Lower lobe of right lung (tissue), 2 donors: ENCODE results near the gene DIP2C. TPM values are rescaled to one million over a fixed set of nuclear protein-coding genes. Genes with fewer than 3 reads are reported as not detected.

ENCODE experiments used
- ATAC-seq, 2 donors: fragments of 200-7000 bp; cut with Tn5 transposase; one replicate each; pipeline ENCODE4 v1.9.1; 2020 to 2022; ENCODE audit warnings: mild to moderate bottlenecking in 2 of 2, moderate library complexity in 2 of 2
- DNase-seq: peaks from one replicate; pipeline ENCODE4 v3.0.0-alpha.2; 2020
- H3K27ac ChIP-seq: fragments of 200-600 bp; one replicate; pipeline ENCODE4 v1.8.0; 2022
- H3K27me3 ChIP-seq: fragments of 200-600 bp; one replicate; pipeline ENCODE4 v1.8.0; 2022; ENCODE audit warnings: low read depth
- H3K36me3 ChIP-seq: fragments of 200-600 bp; one replicate; pipeline ENCODE4 v1.8.0; 2022; ENCODE audit warnings: mild to moderate bottlenecking
- H3K4me1 ChIP-seq: fragments of 200-600 bp; one replicate; pipeline ENCODE4 v1.8.0; 2022
- H3K4me3 ChIP-seq: fragments of 200-600 bp; one replicate; pipeline ENCODE4 v1.8.0; 2022; ENCODE audit warnings: mild to moderate bottlenecking
- H3K9me3 ChIP-seq: fragments of 200-600 bp; one replicate; pipeline ENCODE4 v1.8.0; 2022
- intact Hi-C: fragments of 100-400 bp; cut with DNase I; formaldehyde crosslinking; loops from one replicate; pipeline ENCODE4 v1.11.0; 2022
- total RNA-seq: library from RNA; stranded (reverse); fragmentation: NEBNext Ultra II Directional; extraction: Animal tissue kit (Norgen Biotek cat#: 25700); gene quantifications from one replicate; pipeline ENCODE4 v1.2.1, GENCODE V29; 2021
- TF ChIP-seq, protein P1 (sequence below): fragments of 200-600 bp; IDR thresholded peaks from one replicate; pipeline ENCODE4 v1.8.0; 2022; ENCODE audit warnings: antibody characterized with exemption, mild to moderate bottlenecking
- donor health status: DM: no; HTN: yes; CAD: no; lungs with severe emphysema.

Gene DIP2C
- total RNA-seq, 1 donor from 2014 or later: 15.1 TPM

DNA sequence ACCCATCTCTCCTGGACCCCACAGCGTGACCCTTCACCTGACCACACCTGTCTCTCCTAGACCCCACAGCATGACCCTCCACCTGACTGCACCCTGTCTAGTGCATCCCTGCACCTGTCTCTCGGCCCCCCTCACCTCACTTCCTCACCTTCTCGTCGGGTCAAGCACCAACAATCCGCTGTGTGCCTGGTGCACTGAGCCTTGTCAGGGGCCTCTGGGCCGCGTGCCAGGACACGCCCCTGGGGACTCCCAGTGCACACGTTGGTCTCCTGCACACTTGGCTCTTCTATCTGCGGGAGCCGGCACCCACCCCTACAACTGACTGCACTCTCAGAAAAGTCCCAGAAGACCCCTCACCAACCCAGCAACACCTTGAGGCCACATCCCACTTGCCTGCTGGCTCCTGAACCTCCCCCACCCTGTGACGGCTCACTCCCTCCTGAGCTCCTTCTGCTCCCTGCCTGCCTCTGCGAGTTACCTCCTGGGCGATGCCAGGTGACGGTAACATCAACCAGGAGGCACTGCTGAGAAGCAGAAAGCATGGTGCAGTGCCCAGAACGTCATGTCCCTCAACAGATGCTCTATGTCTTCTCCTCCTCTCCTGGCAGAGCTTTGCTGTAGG lies 147.6 kb downstream of the DIP2C start:
- no peaks in the 10 kb centered on the region for H3K36me3 ChIP-seq
- ATAC-seq (peak in 1 of 2 donors; percentile 46), DNase-seq (no peak)
- H3K9me3 ChIP-seq: no peaks in the 10 kb centered on the region
- TF ChIP-seq, protein P1, sequence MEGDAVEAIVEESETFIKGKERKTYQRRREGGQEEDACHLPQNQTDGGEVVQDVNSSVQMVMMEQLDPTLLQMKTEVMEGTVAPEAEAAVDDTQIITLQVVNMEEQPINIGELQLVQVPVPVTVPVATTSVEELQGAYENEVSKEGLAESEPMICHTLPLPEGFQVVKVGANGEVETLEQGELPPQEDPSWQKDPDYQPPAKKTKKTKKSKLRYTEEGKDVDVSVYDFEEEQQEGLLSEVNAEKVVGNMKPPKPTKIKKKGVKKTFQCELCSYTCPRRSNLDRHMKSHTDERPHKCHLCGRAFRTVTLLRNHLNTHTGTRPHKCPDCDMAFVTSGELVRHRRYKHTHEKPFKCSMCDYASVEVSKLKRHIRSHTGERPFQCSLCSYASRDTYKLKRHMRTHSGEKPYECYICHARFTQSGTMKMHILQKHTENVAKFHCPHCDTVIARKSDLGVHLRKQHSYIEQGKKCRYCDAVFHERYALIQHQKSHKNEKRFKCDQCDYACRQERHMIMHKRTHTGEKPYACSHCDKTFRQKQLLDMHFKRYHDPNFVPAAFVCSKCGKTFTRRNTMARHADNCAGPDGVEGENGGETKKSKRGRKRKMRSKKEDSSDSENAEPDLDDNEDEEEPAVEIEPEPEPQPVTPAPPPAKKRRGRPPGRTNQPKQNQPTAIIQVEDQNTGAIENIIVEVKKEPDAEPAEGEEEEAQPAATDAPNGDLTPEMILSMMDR: no peak
- no peak overlapping the region for H3K4me3 ChIP-seq
- intact Hi-C loops: no loop called here
- no peak overlapping the region for H3K27ac ChIP-seq
- H3K4me1 ChIP-seq: peaks cover 4% of the 10 kb centered on the region
- no peaks in the 10 kb centered on the region for H3K27me3 ChIP-seq

DNA sequence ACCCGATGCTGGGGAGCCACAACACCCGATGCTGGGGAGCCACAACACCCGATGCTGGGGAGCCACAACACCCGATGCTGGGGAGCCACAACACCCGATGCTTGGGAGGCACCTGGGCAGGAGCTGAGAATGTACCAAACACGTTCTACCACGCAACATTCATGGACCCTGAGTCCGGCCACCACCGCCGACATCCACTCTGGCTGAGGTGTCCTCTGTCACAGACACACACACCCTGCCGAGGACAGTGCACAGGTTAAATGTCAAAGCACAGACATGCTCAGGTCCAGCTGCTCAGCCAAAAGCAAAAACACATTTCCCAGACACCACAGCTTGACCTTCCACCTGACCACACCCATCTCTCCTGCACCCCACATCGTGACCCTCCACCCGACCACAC lies 148.4 kb downstream of the DIP2C start:
- ATAC-seq: peak in 1 of 2 donors; percentile 6
- DNase-seq: no peak

DNA sequence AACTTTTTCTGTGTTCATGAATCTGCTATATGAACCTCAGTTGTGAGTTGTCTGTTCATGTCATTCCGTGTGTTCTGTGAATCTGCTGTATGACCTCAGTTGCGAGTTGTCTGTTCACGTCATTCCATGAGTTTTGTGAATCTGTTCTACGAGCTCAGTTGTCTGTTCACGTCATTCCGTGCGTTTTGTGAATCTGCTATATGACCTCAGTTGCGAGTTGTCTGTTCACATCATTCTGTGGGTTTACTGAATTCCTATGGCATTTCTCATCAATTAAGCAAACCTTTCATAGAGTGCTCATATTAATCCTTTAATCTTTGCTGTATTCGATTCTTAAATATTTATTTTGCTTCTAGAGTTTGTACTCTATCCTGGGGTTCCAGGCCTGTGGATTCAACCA lies 150.6 kb downstream of the DIP2C start:
- no peaks in the 10 kb centered on the region for H3K4me1 ChIP-seq
- DNase-seq (no peak), ATAC-seq (no peak)
- H3K4me3 ChIP-seq: no peak overlapping the region
- H3K27ac ChIP-seq: no peak overlapping the region
- intact Hi-C loops: no loop called here
- no peaks in the 10 kb centered on the region for H3K27me3 ChIP-seq
- TF ChIP-seq, protein P1: no peak
- H3K36me3 ChIP-seq: no peaks in the 10 kb centered on the region
- H3K9me3 ChIP-seq: no peaks in the 10 kb centered on the region

More for the DNA sequence above, 148.4 kb downstream of the DIP2C start:
- H3K4me3 ChIP-seq: no peak overlapping the region
- H3K36me3 ChIP-seq: no peaks in the 10 kb centered on the region
- no peaks in the 10 kb centered on the region for H3K27me3 ChIP-seq
- no peaks in the 10 kb centered on the region for H3K4me1 ChIP-seq
- intact Hi-C loops: no loop called here
- no peaks in the 10 kb centered on the region for H3K9me3 ChIP-seq
- TF ChIP-seq, protein P1: no peak
- H3K27ac ChIP-seq: no peak overlapping the region

DNA sequence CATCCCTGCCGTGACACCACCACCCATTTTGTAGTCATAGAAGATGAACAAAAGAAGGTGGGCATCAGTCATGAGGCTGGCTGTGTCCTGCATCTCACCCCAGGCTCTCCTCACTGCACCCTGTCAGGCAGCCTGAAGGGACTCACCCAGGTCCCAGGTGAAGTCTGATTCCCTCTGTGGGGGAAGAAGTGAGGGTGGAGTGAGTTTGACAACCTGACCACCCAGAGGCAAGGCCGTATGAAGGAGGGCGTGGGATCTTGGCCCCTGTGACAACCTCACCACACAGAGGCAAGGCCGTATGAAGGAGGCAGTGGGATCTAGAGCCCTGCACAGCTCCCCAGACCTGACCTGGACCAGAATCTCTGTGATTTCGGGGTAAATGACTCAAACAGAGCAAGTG lies 152.5 kb downstream of the DIP2C start:
- intact Hi-C loops: no loop called here
- no peak for ATAC-seq
- Histone ChIP-seq H3K9me3 (no peaks in the 10 kb centered on the region), H3K36me3 (no peaks in the 10 kb centered on the region), H3K4me1 (no peaks in the 10 kb centered on the region), H3K27me3 (no peaks in the 10 kb centered on the region), H3K4me3 (no peak overlapping the region), H3K27ac (no peak overlapping the region)
- TF ChIP-seq, protein P1: no peak
- DNase-seq: no peak

DNA sequence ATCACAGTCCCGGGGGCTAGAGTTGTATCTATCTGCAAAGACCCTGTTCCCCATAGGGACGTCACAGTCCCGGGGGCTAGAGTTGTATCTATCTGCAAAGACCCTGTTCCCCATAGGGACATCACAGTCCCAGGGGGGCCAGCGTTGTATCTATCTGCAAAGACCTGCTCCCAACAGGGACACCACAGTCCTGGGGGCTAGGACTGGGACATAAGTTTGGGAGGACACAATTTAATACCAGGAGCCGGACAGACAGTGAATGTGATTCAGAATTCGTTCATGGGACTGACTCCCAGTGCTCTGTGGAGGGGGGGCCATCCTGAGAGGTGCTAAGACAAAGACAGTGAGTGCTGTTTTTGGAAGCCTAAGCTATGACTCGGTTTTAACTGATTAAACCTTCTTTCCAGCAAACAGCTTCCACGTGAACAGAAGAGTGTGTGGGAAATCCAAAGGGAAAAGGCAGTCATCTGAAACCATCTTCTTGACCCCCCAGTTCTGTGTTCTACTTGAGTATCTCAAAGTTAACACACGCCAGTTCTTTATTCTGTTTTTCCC lies 153.0 kb downstream of the DIP2C start:
- ATAC-seq: no peak
- TF ChIP-seq, protein P1: no peak

More for the DNA sequence above, 153.0 kb downstream of the DIP2C start:
- no peaks in the 10 kb centered on the region for H3K36me3 ChIP-seq
- H3K4me1 ChIP-seq: no peaks in the 10 kb centered on the region
- H3K27ac ChIP-seq: no peak overlapping the region
- no peak overlapping the region for H3K4me3 ChIP-seq
- no peaks in the 10 kb centered on the region for H3K9me3 ChIP-seq
- intact Hi-C loops: no loop called here
- DNase-seq: no peak
- H3K27me3 ChIP-seq: no peaks in the 10 kb centered on the region
